ENCODE results near the gene UROS. TPM values are rescaled to one million over a fixed set of nuclear protein-coding genes. Genes with fewer than 3 reads are reported as not detected.
A peak's percentile ranks its signal among the peaks of the same experiment; 100 is the strongest.

The UROS gene
- total and polyA plus RNA-seq, 10 of the 15 experiments (the other 5 are each of a cell fraction or from before 2014, with no cell fraction given): 4.3 to 112 (median 64.5) TPM

DNA sequence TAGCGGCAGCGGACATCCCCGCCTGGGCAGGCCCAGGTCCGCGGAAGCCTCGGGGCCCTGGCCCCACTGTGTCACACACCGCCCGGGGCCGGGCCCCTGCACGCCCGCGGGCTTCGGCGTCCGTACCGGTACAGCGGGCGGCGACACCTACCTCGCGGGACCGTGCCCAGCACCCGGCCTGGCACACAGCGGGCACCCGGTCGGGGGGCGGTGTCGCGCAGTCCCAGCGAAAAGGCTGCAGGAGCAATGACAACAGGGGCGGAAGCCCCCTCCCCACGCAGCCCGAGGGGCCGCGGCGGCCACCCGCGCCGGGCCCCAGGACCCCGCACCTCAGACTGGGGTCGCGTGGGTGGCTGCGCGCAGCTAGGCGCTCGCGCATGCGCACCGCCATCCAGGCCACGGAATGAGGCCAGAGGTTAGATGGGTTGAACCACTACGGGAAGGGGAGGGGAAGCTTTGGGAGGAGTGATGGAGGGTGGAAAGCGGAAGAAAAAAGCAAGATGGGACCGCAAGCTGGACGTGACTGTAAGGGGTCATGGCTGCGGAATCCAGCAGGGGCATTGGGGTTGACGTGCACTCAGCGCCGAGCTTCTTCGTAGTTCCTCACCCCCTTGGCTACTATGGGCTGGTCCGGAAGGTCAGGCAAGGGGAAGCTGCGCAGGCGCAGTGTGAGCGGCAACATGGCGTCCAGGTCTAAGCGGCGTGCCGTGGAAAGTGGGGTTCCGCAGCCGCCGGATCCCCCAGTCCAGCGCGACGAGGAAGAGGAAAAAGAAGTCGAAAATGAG is at the start of gene UROS, which contains the start of gene BCCIP (continued):
- TF ChIP-seq, protein P1, sequence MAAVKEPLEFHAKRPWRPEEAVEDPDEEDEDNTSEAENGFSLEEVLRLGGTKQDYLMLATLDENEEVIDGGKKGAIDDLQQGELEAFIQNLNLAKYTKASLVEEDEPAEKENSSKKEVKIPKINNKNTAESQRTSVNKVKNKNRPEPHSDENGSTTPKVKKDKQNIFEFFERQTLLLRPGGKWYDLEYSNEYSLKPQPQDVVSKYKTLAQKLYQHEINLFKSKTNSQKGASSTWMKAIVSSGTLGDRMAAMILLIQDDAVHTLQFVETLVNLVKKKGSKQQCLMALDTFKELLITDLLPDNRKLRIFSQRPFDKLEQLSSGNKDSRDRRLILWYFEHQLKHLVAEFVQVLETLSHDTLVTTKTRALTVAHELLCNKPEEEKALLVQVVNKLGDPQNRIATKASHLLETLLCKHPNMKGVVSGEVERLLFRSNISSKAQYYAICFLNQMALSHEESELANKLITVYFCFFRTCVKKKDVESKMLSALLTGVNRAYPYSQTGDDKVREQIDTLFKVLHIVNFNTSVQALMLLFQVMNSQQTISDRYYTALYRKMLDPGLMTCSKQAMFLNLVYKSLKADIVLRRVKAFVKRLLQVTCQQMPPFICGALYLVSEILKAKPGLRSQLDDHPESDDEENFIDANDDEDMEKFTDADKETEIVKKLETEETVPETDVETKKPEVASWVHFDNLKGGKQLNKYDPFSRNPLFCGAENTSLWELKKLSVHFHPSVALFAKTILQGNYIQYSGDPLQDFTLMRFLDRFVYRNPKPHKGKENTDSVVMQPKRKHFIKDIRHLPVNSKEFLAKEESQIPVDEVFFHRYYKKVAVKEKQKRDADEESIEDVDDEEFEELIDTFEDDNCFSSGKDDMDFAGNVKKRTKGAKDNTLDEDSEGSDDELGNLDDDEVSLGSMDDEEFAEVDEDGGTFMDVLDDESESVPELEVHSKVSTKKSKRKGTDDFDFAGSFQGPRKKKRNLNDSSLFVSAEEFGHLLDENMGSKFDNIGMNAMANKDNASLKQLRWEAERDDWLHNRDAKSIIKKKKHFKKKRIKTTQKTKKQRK (IDR thresholded peaks at IDR 0.05; ENCODE audit: low read depth, low read length): no peak
- TF ChIP-seq CHD1 (IDR thresholded peaks at IDR 0.05; ENCODE audit: low read depth, low read length): peak; percentile 99
- TF ChIP-seq IRF4 (IDR thresholded peaks at IDR 0.05; ENCODE audit: low read depth, low read length): no peak
- no peak for TF ChIP-seq CHD4 (IDR thresholded peaks at IDR 0.05)
- TF ChIP-seq, protein P2, sequence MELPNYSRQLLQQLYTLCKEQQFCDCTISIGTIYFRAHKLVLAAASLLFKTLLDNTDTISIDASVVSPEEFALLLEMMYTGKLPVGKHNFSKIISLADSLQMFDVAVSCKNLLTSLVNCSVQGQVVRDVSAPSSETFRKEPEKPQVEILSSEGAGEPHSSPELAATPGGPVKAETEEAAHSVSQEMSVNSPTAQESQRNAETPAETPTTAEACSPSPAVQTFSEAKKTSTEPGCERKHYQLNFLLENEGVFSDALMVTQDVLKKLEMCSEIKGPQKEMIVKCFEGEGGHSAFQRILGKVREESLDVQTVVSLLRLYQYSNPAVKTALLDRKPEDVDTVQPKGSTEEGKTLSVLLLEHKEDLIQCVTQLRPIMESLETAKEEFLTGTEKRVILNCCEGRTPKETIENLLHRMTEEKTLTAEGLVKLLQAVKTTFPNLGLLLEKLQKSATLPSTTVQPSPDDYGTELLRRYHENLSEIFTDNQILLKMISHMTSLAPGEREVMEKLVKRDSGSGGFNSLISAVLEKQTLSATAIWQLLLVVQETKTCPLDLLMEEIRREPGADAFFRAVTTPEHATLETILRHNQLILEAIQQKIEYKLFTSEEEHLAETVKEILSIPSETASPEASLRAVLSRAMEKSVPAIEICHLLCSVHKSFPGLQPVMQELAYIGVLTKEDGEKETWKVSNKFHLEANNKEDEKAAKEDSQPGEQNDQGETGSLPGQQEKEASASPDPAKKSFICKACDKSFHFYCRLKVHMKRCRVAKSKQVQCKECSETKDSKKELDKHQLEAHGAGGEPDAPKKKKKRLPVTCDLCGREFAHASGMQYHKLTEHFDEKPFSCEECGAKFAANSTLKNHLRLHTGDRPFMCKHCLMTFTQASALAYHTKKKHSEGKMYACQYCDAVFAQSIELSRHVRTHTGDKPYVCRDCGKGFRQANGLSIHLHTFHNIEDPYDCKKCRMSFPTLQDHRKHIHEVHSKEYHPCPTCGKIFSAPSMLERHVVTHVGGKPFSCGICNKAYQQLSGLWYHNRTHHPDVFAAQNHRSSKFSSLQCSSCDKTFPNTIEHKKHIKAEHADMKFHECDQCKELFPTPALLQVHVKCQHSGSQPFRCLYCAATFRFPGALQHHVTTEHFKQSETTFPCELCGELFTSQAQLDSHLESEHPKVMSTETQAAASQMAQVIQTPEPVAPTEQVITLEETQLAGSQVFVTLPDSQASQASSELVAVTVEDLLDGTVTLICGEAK (IDR thresholded peaks at IDR 0.05; ENCODE audit: borderline replicate concordance): peak; percentile 58; the same call in 1 of the 2 replicates

All from GM12878 (cell line).